ENCODE measurements around the gene ACOXL.
"Not testable (repeated sequence)": the region's sequence is repeated elsewhere in the genome, so short reads cannot be mapped to it uniquely, and the experiment has no call there.

Gene ACOXL

GRCh38 chr2:111041398-111042202 lies 309.2 kb downstream of the ACOXL start:
- DNase-seq (ENCODE audit: low read depth in 3 of 3), result no peak

GRCh38 chr2:111042261-111042660 lies 309.9 kb downstream of the ACOXL start:
- no peak for DNase-seq (ENCODE audit: low read depth in 3 of 3)

GRCh38 chr2:111042772-111043771 lies 310.7 kb downstream of the ACOXL start:
- DNase-seq (ENCODE audit: low read depth in 3 of 3), result no peak

- DNase-seq (ENCODE audit: low read depth in 3 of 3), result no peak
Observed at GRCh38 chr2:111044066-111044465, 311.7 kb downstream of the ACOXL start.

GRCh38 chr2:111045236-111045635 lies 312.9 kb downstream of the ACOXL start:
- DNase-seq (ENCODE audit: low read depth in 3 of 3), result not testable (repeated sequence)

- no peak for DNase-seq (ENCODE audit: low read depth in 3 of 3)
Observed at GRCh38 chr2:111045771-111046444, 313.5 kb downstream of the ACOXL start.

GRCh38 chr2:111046670-111047069 lies 314.3 kb downstream of the ACOXL start:
- DNase-seq (ENCODE audit: low read depth in 3 of 3), result no peak

- no peak for DNase-seq (ENCODE audit: low read depth in 3 of 3)
Observed at GRCh38 chr2:111048856-111049768, 316.7 kb downstream of the ACOXL start.

GRCh38 chr2:111049792-111050640 lies 317.6 kb downstream of the ACOXL start:
- DNase-seq (ENCODE audit: low read depth in 3 of 3), result no peak

- no peak for DNase-seq (ENCODE audit: low read depth in 3 of 3)
Observed at GRCh38 chr2:111050701-111051376, 318.5 kb downstream of the ACOXL start.

- no peak for DNase-seq (ENCODE audit: low read depth in 3 of 3)
Observed at GRCh38 chr2:111052621-111053020, 320.2 kb downstream of the ACOXL start.

- DNase-seq (ENCODE audit: low read depth in 3 of 3), result no peak
Observed at GRCh38 chr2:111053266-111053665, 320.9 kb downstream of the ACOXL start.

GRCh38 chr2:111053825-111054515 lies 321.6 kb downstream of the ACOXL start:
- DNase-seq (ENCODE audit: low read depth in 3 of 3), result no peak

- DNase-seq (ENCODE audit: low read depth in 3 of 3), result peak; percentile 37 to 52 (median 43)
Observed at GRCh38 chr2:111054791-111055691, 322.7 kb downstream of the ACOXL start.

GRCh38 chr2:111055735-111056134 lies 323.4 kb downstream of the ACOXL start:
- DNase-seq (ENCODE audit: low read depth in 3 of 3), result no peak

- no peak for DNase-seq (ENCODE audit: low read depth in 3 of 3)
Observed at GRCh38 chr2:111057045-111057444, 324.7 kb downstream of the ACOXL start.

GRCh38 chr2:111057721-111058120 lies 325.3 kb downstream of the ACOXL start:
- no peak for DNase-seq (ENCODE audit: low read depth in 3 of 3)

- no peak for DNase-seq (ENCODE audit: low read depth in 3 of 3)
Observed at GRCh38 chr2:111058264-111058663, 325.9 kb downstream of the ACOXL start.

Measured in stimulated activated CD4-positive, alpha-beta T cell treated with anti-CD3 and anti-CD28 coated beads, TNF-alpha, amount 100 ng/mL, for 48 hours (primary cell).